BLaER1 (cell line): Measurements from ENCODE around the gene ANKFN1.

Source experiments
- H3K27ac ChIP-seq: shearing (Covaris generic); formaldehyde crosslinking; 2 replicates; pipeline ENCODE4 v1.8.1; 2022
- H3K27me3 ChIP-seq: shearing (Covaris generic); formaldehyde crosslinking; 2 replicates; pipeline ENCODE4 v1.8.1; 2022
- H3K36me3 ChIP-seq: shearing (Covaris generic); formaldehyde crosslinking; 2 replicates; pipeline ENCODE4 v1.8.1; 2022
- H3K4me1 ChIP-seq: shearing (Covaris generic); formaldehyde crosslinking; 2 replicates; pipeline ENCODE4 v1.8.1; 2022
- H3K4me2 ChIP-seq: shearing (Covaris generic); formaldehyde crosslinking; 2 replicates; pipeline ENCODE4 v1.8.1; 2022
- H3K4me3 ChIP-seq: shearing (Covaris generic); formaldehyde crosslinking; 2 replicates; pipeline ENCODE4 v1.8.1; 2022
- H3K9ac ChIP-seq: shearing (Covaris generic); formaldehyde crosslinking; 2 replicates; pipeline ENCODE4 v1.8.1; 2022
- H3K9me3 ChIP-seq: shearing (Covaris generic); formaldehyde crosslinking; 2 replicates; pipeline ENCODE4 v1.8.1; 2022
- H4K20me1 ChIP-seq: shearing (Covaris generic); formaldehyde crosslinking; 2 replicates; pipeline ENCODE4 v1.8.1; 2022
- Cebpa-rat ChIP-seq: shearing (Covaris generic); IDR thresholded peaks from 2 replicates; pipeline ENCODE4 v1.8.1; 2022

The ANKFN1 gene, protein sequence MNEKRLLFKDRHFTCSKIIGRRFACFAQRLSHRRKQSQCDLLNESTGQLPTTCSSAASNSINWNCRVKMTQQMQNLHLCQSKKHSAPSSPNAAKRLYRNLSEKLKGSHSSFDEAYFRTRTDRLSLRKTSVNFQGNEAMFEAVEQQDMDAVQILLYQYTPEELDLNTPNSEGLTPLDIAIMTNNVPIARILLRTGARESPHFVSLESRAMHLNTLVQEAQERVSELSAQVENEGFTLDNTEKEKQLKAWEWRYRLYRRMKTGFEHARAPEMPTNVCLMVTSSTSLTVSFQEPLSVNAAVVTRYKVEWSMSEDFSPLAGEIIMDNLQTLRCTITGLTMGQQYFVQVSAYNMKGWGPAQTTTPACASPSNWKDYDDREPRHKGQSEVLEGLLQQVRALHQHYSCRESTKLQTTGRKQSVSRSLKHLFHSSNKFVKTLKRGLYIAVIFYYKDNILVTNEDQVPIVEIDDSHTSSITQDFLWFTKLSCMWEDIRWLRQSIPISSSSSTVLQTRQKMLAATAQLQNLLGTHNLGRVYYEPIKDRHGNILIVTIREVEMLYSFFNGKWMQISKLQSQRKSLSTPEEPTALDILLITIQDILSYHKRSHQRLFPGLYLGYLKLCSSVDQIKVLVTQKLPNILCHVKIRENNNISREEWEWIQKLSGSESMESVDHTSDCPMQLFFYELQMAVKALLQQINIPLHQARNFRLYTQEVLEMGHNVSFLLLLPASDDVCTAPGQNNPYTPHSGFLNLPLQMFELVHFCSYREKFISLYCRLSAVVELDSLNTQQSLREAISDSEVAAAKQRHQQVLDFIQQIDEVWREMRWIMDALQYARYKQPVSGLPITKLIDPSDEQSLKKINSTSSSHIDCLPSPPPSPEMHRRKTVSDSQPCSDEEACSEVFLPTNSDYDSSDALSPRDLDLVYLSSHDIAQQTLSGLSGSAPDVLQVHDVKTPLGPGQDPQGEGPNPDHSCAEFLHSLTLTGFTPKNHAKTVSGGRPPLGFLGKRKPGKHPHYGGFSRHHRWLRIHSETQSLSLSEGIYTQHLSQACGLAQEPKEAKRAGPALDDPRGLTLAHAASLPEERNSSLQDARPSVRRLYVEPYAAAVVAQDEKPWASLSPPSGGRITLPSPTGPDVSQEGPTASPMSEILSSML

DNA sequence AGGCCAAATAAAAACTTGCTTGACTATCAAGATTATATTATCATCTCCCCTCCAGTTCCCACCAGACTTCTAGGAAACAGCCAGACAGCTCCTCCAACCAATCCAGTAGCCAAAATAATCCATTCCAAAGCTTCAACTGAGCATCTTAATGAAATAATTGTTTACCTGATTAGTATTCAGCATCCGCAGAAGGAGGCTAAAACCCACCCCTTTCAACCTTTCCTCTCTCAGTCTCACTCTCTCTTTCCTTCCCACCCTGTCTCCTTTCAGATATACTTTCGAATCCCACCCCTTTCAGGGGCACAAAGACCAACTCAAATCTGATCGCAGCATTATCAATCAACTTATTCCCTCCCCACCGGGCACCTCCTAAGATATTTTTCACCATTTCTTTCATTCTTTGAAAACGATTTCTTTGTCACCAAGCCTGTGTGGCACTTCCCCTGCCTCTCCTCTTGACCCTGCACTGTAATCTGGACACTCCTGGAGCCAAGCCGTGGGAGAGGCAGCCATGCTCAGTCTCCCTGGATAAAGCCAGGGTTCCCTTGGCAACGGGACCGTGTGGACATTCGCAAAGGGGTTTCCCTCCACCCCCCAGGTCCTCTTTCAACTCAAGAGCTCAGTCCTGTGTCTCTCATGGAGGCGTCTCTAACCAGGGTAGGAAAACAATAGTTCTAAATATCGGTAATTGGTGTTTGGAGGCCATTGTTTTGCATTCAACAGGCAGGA lies at the start of gene ANKFN1:
Gene ANKFN1 (plus strand): TSS at position 602 of the 729 bp plus-strand sequence. CDS start 59,193 bp downstream, outside the sequence.
- Histone ChIP-seq H3K4me2 (no peak within 1 kb of the TSS), H3K9me3 (no peaks in the 10 kb centered on the region), H3K9ac (no peak within 1 kb of the TSS), H3K27ac (no peak within 1 kb of the TSS), H3K36me3 (no peaks in the 10 kb centered on the region), H4K20me1 (no peaks in the 10 kb centered on the region), H3K4me1 (no peaks in the 10 kb centered on the region), H3K27me3 (no peaks in the 10 kb centered on the region), H3K4me3 (no peak within 1 kb of the TSS)
- no peak for TF ChIP-seq Cebpa-rat

DNA sequence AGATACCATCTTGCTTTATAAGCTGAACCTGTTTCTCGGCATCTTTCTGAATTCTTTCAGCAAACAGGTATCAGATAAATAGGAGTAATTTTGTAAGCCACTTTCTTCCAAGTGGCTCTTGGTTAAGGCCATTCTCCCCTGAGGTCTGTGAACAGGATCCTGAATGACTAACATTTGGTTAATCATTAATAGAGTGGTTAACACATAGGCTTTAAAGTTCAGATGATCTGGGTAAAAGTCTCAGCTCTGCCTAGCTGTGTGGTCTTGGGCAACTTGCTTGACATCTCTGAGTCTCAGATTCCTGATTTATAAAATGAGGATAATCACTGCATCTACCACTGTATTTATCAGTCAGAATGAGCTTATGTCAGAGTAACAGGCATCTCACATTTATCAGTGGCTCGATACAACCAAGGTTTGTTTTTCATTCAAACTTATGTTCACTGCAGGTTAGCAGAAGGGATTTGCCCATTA lies 44.4 kb upstream of the ANKFN1 start:
- H3K4me1 ChIP-seq, result no peaks in the 10 kb centered on the region
- H3K9ac ChIP-seq, result no peak overlapping the region
- no peak overlapping the region for H3K4me3 ChIP-seq
- no peak overlapping the region for H3K4me2 ChIP-seq
- H3K27me3 ChIP-seq, result no peaks in the 10 kb centered on the region; the same call in 1 of the 2 replicates
- H4K20me1 ChIP-seq, result no peaks in the 10 kb centered on the region
- no peak for TF ChIP-seq Cebpa-rat
- H3K27ac ChIP-seq, result no peak overlapping the region
- no peaks in the 10 kb centered on the region for H3K9me3 ChIP-seq
- H3K36me3 ChIP-seq, result no peaks in the 10 kb centered on the region

DNA sequence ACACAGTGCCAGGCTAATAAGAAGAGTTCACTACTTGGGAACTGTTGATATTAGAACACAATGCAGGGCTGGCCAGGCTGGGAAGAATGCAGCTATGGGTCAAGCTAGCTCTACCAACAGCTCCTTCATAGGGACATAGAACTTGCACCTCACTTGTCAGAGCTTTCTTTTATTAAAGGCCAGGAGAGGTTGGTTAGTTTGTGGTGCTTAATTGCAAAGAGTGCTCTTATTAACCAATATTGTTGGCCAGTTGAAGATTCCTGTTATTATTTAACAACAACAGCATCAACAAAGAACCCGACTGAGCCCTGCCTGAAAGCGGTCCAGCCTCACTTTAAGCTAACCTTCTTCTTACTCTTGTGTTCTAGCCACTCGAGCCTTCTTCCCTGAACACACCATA lies 43.4 kb upstream of the ANKFN1 start:
- no peak for TF ChIP-seq Cebpa-rat
- Histone ChIP-seq H3K27me3 (no peaks in the 10 kb centered on the region; the same call in 1 of the 2 replicates), H4K20me1 (no peaks in the 10 kb centered on the region), H3K9ac (no peak overlapping the region), H3K4me2 (no peak overlapping the region), H3K4me3 (no peak overlapping the region), H3K36me3 (no peaks in the 10 kb centered on the region), H3K4me1 (no peaks in the 10 kb centered on the region), H3K9me3 (no peaks in the 10 kb centered on the region), H3K27ac (no peak overlapping the region)

DNA sequence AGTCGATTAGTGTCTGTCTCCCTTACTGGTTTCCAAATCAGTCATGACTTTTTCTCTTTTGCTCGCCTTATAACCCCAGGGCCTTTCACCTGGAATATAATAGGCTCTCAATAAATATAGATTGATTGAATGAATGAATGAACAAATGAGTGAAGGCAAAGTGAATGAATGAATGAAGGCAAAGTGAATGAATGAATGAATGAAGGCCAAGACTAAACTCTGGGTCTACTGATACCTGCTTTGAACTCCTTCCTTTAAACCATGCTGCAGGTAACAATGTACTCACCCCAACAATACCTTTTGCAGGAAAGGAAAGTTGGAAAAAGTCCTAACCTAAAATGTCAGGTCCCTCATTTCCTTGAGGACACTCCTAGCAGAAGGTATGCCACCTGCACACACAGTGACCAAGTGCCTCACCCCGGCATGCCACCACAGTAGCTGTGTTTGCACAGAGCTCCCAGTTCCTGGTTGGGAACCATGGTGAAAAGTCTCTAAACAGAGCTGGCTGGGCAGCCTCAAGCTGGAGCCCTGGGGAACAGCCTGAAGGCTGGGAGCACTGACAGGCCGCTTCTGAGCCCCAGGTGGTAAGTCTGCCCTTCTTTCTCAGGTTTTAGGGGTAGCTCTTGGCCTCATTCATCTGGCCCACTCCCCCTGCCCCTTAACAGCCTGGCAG lies 42.7 kb upstream of the ANKFN1 start:
- Histone ChIP-seq H3K4me1 (no peaks in the 10 kb centered on the region), H4K20me1 (no peaks in the 10 kb centered on the region), H3K36me3 (no peaks in the 10 kb centered on the region), H3K9ac (no peak overlapping the region), H3K4me3 (no peak overlapping the region), H3K9me3 (no peaks in the 10 kb centered on the region), H3K27ac (no peak overlapping the region), H3K27me3 (no peaks in the 10 kb centered on the region), H3K4me2 (no peak overlapping the region)
- TF ChIP-seq Cebpa-rat, result no peak

DNA sequence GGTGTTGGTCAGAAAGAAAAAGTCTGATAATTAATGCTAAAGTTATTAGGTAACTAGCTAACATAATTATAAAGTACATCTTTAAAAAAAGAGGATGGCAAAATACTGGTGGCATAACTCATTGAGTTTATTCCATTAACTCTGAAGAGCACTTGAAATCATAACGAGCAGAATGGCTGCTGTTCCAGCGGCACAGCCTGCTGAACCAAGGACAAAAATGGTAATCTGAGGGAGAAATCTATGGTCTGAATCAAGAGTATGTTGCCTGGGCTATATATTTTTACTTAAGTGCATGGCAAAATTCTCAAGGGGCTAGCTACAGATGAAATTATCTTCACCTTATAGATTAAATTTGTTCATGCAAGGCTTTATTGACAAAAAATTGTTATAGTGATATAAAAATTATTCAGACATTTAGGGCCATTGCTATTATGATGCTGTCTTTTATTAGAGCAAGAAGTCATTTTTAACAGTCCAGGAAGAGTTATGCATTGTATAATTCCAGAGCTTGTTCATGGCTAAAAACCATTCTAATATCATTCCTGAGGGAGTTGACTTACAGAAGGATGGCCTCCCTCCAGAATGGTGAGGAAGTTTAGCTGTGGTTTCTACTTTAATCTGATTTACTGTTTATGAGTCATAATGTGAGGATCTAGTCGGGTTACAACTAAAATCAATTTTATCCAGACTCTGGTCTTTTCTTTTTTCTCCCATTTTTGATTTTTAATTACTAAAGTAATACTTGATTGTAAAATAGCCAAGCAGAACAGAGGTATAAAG lies 41.4 kb upstream of the ANKFN1 start:
- Histone ChIP-seq H3K36me3 (no peaks in the 10 kb centered on the region), H4K20me1 (no peaks in the 10 kb centered on the region), H3K4me2 (no peak overlapping the region), H3K4me3 (no peak overlapping the region), H3K9me3 (no peaks in the 10 kb centered on the region), H3K27ac (no peak overlapping the region), H3K27me3 (no peaks in the 10 kb centered on the region), H3K9ac (no peak overlapping the region), H3K4me1 (no peaks in the 10 kb centered on the region)
- no peak for TF ChIP-seq Cebpa-rat

DNA sequence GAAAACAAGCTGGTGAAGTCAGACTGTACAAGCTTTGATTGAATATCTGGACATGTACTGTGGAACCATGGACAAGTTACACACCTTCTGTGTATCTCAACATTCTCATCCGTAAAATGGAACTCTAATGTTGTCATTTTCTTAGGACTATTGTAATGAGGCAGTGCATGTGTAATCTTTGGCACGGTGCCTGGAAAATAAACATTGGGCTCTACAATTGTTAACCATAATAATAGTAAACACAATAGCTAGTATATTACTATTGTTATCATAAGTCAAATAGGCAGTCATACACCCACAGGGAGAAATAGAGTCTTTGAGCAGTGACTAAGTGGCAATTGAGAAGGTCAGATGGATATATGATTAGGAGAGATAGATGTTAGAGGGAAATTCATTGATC lies 39.8 kb upstream of the ANKFN1 start:
- H3K36me3 ChIP-seq, result no peaks in the 10 kb centered on the region
- no peak for TF ChIP-seq Cebpa-rat
- H3K4me1 ChIP-seq, result no peaks in the 10 kb centered on the region

DNA sequence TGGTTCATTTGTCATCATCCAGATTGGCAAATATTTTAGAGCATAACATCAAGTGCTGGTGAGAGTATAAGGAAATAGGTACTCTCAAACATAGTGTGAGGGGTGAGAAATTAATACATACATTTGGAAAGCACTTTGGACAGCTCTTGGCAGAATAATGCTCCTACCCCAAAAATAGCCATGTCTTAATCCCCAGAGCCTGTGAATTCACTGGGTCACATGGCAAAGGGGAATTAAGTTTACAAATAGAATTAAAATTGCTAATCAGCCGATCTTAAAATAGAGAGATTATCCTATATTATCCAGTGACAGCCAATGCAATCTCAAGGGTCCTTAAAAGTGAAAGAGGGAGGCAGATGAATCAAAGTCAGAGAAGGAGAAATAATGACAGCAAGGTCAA lies 38.8 kb upstream of the ANKFN1 start:
- TF ChIP-seq Cebpa-rat, result no peak
- Histone ChIP-seq H3K4me2 (no peak overlapping the region), H3K9me3 (no peaks in the 10 kb centered on the region), H3K9ac (no peak overlapping the region), H3K27me3 (no peaks in the 10 kb centered on the region), H3K36me3 (no peaks in the 10 kb centered on the region), H4K20me1 (no peaks in the 10 kb centered on the region), H3K4me1 (no peaks in the 10 kb centered on the region), H3K27ac (no peak overlapping the region), H3K4me3 (no peak overlapping the region)

More for the DNA sequence above, 39.8 kb upstream of the ANKFN1 start:
- Histone ChIP-seq H3K27ac (no peak overlapping the region), H3K9me3 (no peaks in the 10 kb centered on the region), H4K20me1 (no peaks in the 10 kb centered on the region), H3K27me3 (no peaks in the 10 kb centered on the region), H3K9ac (no peak overlapping the region), H3K4me2 (no peak overlapping the region), H3K4me3 (no peak overlapping the region)

DNA sequence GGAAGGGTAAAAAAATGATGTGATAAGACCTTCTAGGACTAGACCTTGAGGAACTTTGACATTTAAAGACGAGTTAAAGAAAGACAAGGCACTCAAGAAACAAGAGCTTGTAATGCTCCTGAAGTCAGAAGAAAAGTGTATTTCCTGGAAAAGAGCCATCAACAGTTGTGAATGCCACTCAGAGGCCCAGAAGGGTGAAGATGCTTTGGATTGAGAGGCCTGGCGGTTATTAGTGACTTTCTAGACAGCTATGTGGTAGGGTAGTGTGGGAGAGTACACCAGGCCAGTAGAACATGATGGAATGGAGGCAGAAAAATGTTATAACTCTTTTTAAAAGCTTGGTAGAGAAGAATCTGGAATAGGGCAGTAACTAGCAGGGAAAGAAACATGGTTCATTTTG lies 34.1 kb upstream of the ANKFN1 start:
- Histone ChIP-seq H3K36me3 (no peaks in the 10 kb centered on the region), H3K27me3 (no peaks in the 10 kb centered on the region), H3K27ac (no peak overlapping the region), H3K4me3 (no peak overlapping the region), H3K9ac (no peak overlapping the region), H3K4me2 (no peak overlapping the region), H4K20me1 (no peaks in the 10 kb centered on the region), H3K9me3 (no peaks in the 10 kb centered on the region), H3K4me1 (no peaks in the 10 kb centered on the region)
- no peak for TF ChIP-seq Cebpa-rat
